K562 (cell line): ENCODE data around the gene RIT1. TPM values are rescaled to one million over a fixed set of nuclear protein-coding genes. Genes with fewer than 3 reads are reported as not detected.

Source experiments
- ATAC-seq: fragments of 200-7000 bp; cut with Tn5 transposase; 3 replicates; pipeline ENCODE4 v1.9.1; 2020; ENCODE audit warnings: moderate library complexity
- BruUV-seq: library from RNA; stranded (reverse); fragments of 400-500 nt; replicated peaks from 2 replicates; lab custom pipeline; 2021; lab: Mats Ljungman, UMichigan
- CTCF ChIA-PET: fragments of 300-600 bp; formaldehyde crosslinking; extraction: SDS; loops from one replicate; lab custom pipeline; 2021; ENCODE audit warnings: low intra/inter-chr PET ratio; lab: Yijun Ruan, JAX
- POLR2A ChIA-PET: fragments of 300-600, 350-650 bp; sonication (Branson Sonifier 250); formaldehyde crosslinking; extraction: SDS; loops from one replicate; lab custom pipeline; 2021; ENCODE audit warnings: antibody characterized with exemption, inconsistent platforms; lab: Yijun Ruan, JAX
- DNase-seq, 4 experiments: peaks; one replicate each; pipeline versions ENCODE4 v3.0.0 to v3.0.0-alpha.2; 2011 to 2018; ENCODE audit warnings: low spot score in 3 of 4, mixed read lengths in 3 of 4; ENCODE audit errors: extremely low read depth in 1 of 4
- FAIRE-seq: peaks from 2 replicates; lab custom pipeline; 2011; peaks lifted over from hg19 to GRCh38; lab: Jason Lieb, UNC
- H2AFZ ChIP-seq: 2 replicates; pipeline ENCODE4 v1.6.0; 2011; ENCODE audit warnings: low read depth, low read length, control low read depth, inconsistent platforms
- H3K27ac ChIP-seq: fragments of 200-600 bp; 3 replicates; pipeline ENCODE4 v1.8.0; 2011; ENCODE audit warnings: low read depth, mild to moderate bottlenecking, control low read depth, inconsistent platforms, low read length, moderate library complexity, mixed read lengths; ENCODE audit errors: extremely low read depth
- H3K27me3 ChIP-seq, 2 experiments: fragments of 300-600 bp in 1 of 2; 2 replicates in 1 of 2; 3 replicates in 1 of 2; pipeline versions ENCODE4 v1.6.0 to v1.8.0; 2011; ENCODE audit warnings: inconsistent platforms in 2 of 2, low read length in 2 of 2, mild to moderate bottlenecking in 1 of 2, mixed read lengths in 1 of 2, moderate library complexity in 1 of 2; ENCODE audit not compliant: control insufficient read depth in 2 of 2, insufficient read depth in 2 of 2
- H3K36me3 ChIP-seq: fragments of 300-600 bp; 3 replicates; pipeline ENCODE4 v1.8.0; 2011; ENCODE audit warnings: mild to moderate bottlenecking, low read length, inconsistent platforms; ENCODE audit not compliant: control insufficient read depth, insufficient read depth
- H3K4me1 ChIP-seq, 2 experiments: fragments of 200-600 bp in 1 of 2; replicated peaks in 1 of 2; 2 replicates in 1 of 2; 3 replicates in 1 of 2; pipeline versions ENCODE4 v1.5.1 to v1.8.0; 2011; ENCODE audit warnings: inconsistent platforms in 2 of 2, low read length in 2 of 2, mild to moderate bottlenecking in 1 of 2, mixed read lengths in 1 of 2, moderate library complexity in 1 of 2; ENCODE audit not compliant: control insufficient read depth in 2 of 2, insufficient read depth in 2 of 2
- H3K4me2 ChIP-seq: 2 replicates; pipeline ENCODE4 v1.6.1; 2011; ENCODE audit warnings: low read length, control low read depth, inconsistent platforms, mixed read lengths; ENCODE audit not compliant: insufficient read depth
- H3K4me3 ChIP-seq: fragments of 200-600 bp; sonication (generic), shearing (Covaris generic); 2 replicates; pipeline ENCODE4 v1.5.1; 2016; ENCODE audit warnings: control low read depth, inconsistent platforms
- H3K79me2 ChIP-seq: fragments of 200-600 bp; 3 replicates; pipeline ENCODE4 v1.8.0; 2011; ENCODE audit warnings: low read length, inconsistent platforms; ENCODE audit not compliant: control insufficient read depth, insufficient read depth
- H3K9ac ChIP-seq, 2 experiments: 2 replicates each; pipeline versions ENCODE4 v1.6.0 to v1.6.1; 2011; ENCODE audit warnings: low read depth in 2 of 2, low read length in 2 of 2, control low read depth in 1 of 2, inconsistent platforms in 1 of 2, mild to moderate bottlenecking in 1 of 2, mixed read lengths in 1 of 2; ENCODE audit not compliant: insufficient read depth in 1 of 2
- H3K9me1 ChIP-seq: one replicate; pipeline ENCODE4 v1.6.0; 2011; ENCODE audit warnings: inconsistent platforms, mild to moderate bottlenecking, low read length, moderate library complexity; ENCODE audit not compliant: control insufficient read depth, insufficient read depth
- H3K9me3 ChIP-seq: replicated peaks from 2 replicates; pipeline ENCODE4 v1.5.1; 2011; ENCODE audit warnings: low read depth, low read length, inconsistent platforms; ENCODE audit not compliant: control insufficient read depth, insufficient read depth
- H4K20me1 ChIP-seq: replicated peaks from 2 replicates; pipeline ENCODE4 v1.6.1; 2011; ENCODE audit warnings: low read length, inconsistent platforms, mixed read lengths; ENCODE audit not compliant: control insufficient read depth, insufficient read depth
- CBFB ChIP-seq: sonication (generic); formaldehyde crosslinking; IDR thresholded peaks from 2 replicates; pipeline ENCODE4 v1.4.0; 2020; ENCODE audit warnings: mild to moderate bottlenecking, missing genetic modification reagents
- CREB1 ChIP-seq, 2 experiments: sonication (generic) in 1 of 2; formaldehyde crosslinking in 1 of 2; IDR thresholded peaks; 2 replicates each; pipeline versions ENCODE4 v1.6.1 to v1.8.0; 2012 to 2022; ENCODE audit warnings: inconsistent platforms in 1 of 2, mild to moderate bottlenecking in 1 of 2, missing genetic modification reagents in 1 of 2, moderate library complexity in 1 of 2
- E2F4 ChIP-seq: sonication (generic); formaldehyde crosslinking; IDR thresholded peaks from 2 replicates; pipeline ENCODE4 v1.8.0; 2022; ENCODE audit warnings: mild to moderate bottlenecking, low read depth, missing genetic modification reagents
- FOXK1 ChIP-seq: sonication (generic); formaldehyde crosslinking; IDR thresholded peaks from 2 replicates; pipeline ENCODE4 v1.8.0; 2022; ENCODE audit warnings: missing genetic modification reagents, mild to moderate bottlenecking, borderline replicate concordance
- MAFG ChIP-seq: fragments of 450-650 bp; conservative IDR thresholded peaks from 2 replicates; pipeline ENCODE4 v1.6.1; 2016; ENCODE audit warnings: missing genetic modification characterization, missing compliant biosample characterization
- NFYB ChIP-seq: IDR thresholded peaks from 2 replicates; pipeline ENCODE4 v1.6.1; 2011; ENCODE audit warnings: mild to moderate bottlenecking, moderate library complexity; ENCODE audit not compliant: insufficient read length; ENCODE audit errors: extremely low read depth
- OTX1 ChIP-seq: fragments of 450-650 bp; formaldehyde crosslinking; IDR thresholded peaks from 2 replicates; pipeline ENCODE4 v1.4.0; 2022; ENCODE audit warnings: mild to moderate bottlenecking
- SRSF1 ChIP-seq: fragments of 200-400 bp; formaldehyde crosslinking; IDR thresholded peaks from 2 replicates; pipeline ENCODE4 v1.6.1; 2017; ENCODE audit warnings: mild to moderate bottlenecking, low read depth, low read length, moderate library complexity
- STAT6 ChIP-seq: sonication (generic); formaldehyde crosslinking; IDR thresholded peaks from 2 replicates; pipeline ENCODE4 v1.8.1; 2023; ENCODE audit warnings: mild to moderate bottlenecking, missing genetic modification reagents
- SUPT5H ChIP-seq: fragments of 450-650 bp; IDR thresholded peaks from 2 replicates; pipeline ENCODE4 v1.6.1; 2016
- ZFX ChIP-seq: sonication (generic); formaldehyde crosslinking; IDR thresholded peaks from 2 replicates; pipeline ENCODE4 v1.8.0; 2022; ENCODE audit warnings: mild to moderate bottlenecking, missing genetic modification reagents, moderate library complexity
- ZNF280A ChIP-seq: fragments of 450-650 bp; IDR thresholded peaks from 2 replicates; pipeline ENCODE4 v1.6.1; 2018; ENCODE audit warnings: mild to moderate bottlenecking, low read depth; ENCODE audit not compliant: partially characterized antibody
- ZNF583 ChIP-seq: fragments of 250-450 bp; sonication (Bioruptor Pico); IDR thresholded peaks from 2 replicates; pipeline ENCODE4 v1.4.0; 2020
- whole genome bisulfite sequencing: fragments of 100-300 bp; shearing (Covaris generic); methylation state at CpG from one replicate; pipeline ENCODE4 v1.1.6; 2016; ENCODE audit warnings: low coverage, mixed read lengths; ENCODE audit not compliant: insufficient coverage; ENCODE audit errors: missing lambda C conversion rate; 5-methylcytosine and 5-hydroxymethylcytosine counted together
- in situ Hi-C: fragments of 300-500 bp; cut with MboI; formaldehyde crosslinking; loops from 4 replicates; pipeline ENCODE4 v1.15.0; 2018; ENCODE audit warnings: inconsistent platforms, mixed read lengths
- intact Hi-C: fragments of 100-400 bp; cut with micrococcal nuclease; formaldehyde crosslinking; loops from 2 replicates; pipeline ENCODE4 v1.14.2; 2022
- polyA plus RNA-seq, 8 experiments: library from polyadenylated mRNA; depleted of rRNA in 4 of 8; stranded (reverse) in 5 of 8; unstranded in 3 of 8; fragments of >200 nt; fragmentation: Nextera tagmentation in 2 of 8; fragmentation: Illumina TruSeq in 1 of 8; extraction: Ambion mirVana in 2 of 8; extraction: Trizol in 1 of 8; gene quantifications; 2 replicates each; pipeline versions ENCODE4 v1.2.1 to v1.2.3, GENCODE V29; 2011 to 2014; ENCODE audit warnings: inconsistent platforms in 1 of 8, missing spikeins in 1 of 8
- total RNA-seq, 7 experiments: library from RNA; depleted of rRNA in 6 of 7; stranded (reverse); fragments of >200 nt in 6 of 7; fragmentation: Illumina TruSeq in 2 of 7; extraction: Trizol in 2 of 7; gene quantifications; 2 replicates each; pipeline versions ENCODE4 v1.2.1 to v1.2.3, GENCODE V29; 2011 to 2021; ENCODE audit warnings: low replicate concordance in 1 of 7

Gene RIT1
- total and polyA plus RNA-seq, 9 of the 15 experiments (the other 6 are each of a cell fraction or from before 2014, with no cell fraction given): 13.5 to 57.6 (median 22.9) TPM

- TF ChIP-seq ZNF280A (no peak), NFYB (no peak), OTX1 (CRISPR knock-in tag) (0 out of 2 replicates have a peak, but pooled peaks have one; percentile 57)
These were observed 30.8 kb upstream of the RIT1 start (continued) for GRCh38 chr1:155941845-155942531.

- no TSS peak for BruUV-seq
- H3K9me1 ChIP-seq: no peaks in the 10 kb centered on the region
- H3K79me2 ChIP-seq: no peaks in the 10 kb centered on the region
- intact Hi-C loops (no loop called here), in situ Hi-C loops (no loop called here)
- H3K27me3 ChIP-seq: no peaks in the 10 kb centered on the region
- no peak for FAIRE-seq
- no peak for DNase-seq
- no peaks in the 10 kb centered on the region for H4K20me1 ChIP-seq
- H3K4me3 ChIP-seq: no peak within 1 kb of the TSS
- H2AFZ ChIP-seq: peak within 1 kb of the TSS; percentile 75
- no peaks in the 10 kb centered on the region for H3K9me3 ChIP-seq
- peaks cover 3% of the 10 kb centered on the region; the same call in 1 of the 3 replicates for H3K36me3 ChIP-seq
- peak; percentile 37 for ATAC-seq
- H3K4me2 ChIP-seq: no peak within 1 kb of the TSS
- ChIA-PET CTCF (interaction anchor here (0.6 kb wide), 1 partner anchor 56 kb away, joined by 4 read pairs; no protein-coding TSS in a partner anchor), POLR2A (interaction anchor here (0.6 to 1.4 kb wide), 7 partner anchors 10 to 75 kb away, joined by 3 to 10 read pairs (median 3); no protein-coding TSS in a partner anchor)
- peaks cover 19 to 29% of the 10 kb centered on the region in 2 experiments for H3K4me1 ChIP-seq
- H3K27ac ChIP-seq: peak within 1 kb of the TSS; percentile 70
- WGBS: 75% methylated on average over 11 of the region's 11 CpGs
- peak within 1 kb of the TSS; percentile 10 to 75; a peak in 3 of 4 replicates for H3K9ac ChIP-seq
- no peak for TF ChIP-seq STAT6 (CRISPR knock-in tag)
- peak; percentile 29; the same call in 1 of the 2 replicates for TF ChIP-seq ZFX (CRISPR knock-in tag)
- no peak for TF ChIP-seq FOXK1 (CRISPR knock-in tag)
- no peak for TF ChIP-seq CREB1 (IDR thresholded peaks at IDR 0.05)
- no peak for TF ChIP-seq CREB1 (CRISPR knock-in tag; IDR thresholded peaks at IDR 0.05)
- no peak for TF ChIP-seq SRSF1
- peak; percentile 41; the same call in 1 of the 2 replicates for TF ChIP-seq SUPT5H
- no peak for TF ChIP-seq ZNF583 (CRISPR knock-in tag)
- no peak for TF ChIP-seq E2F4 (CRISPR knock-in tag)
- TF ChIP-seq CBFB (CRISPR knock-in tag): 0 out of 2 replicates have a peak, but pooled peaks have one; percentile 40
- TF ChIP-seq MAFG: no peak
These were observed 30.1 kb upstream of the RIT1 start, which contains the start of gene RXFP4 for GRCh38 chr1:155940993-155941844. RXFP4 (plus strand) TSS chr1:155941638; CDS start chr1:155941710, 72 bp downstream.
